Measurements from ENCODE around the gene NPHP4. TPM values are rescaled to one million over a fixed set of nuclear protein-coding genes. Genes with fewer than 3 reads are reported as not detected.

Gene NPHP4
- total and polyA plus RNA-seq, 9 of the 15 experiments (the other 6 are each of a cell fraction or from before 2014, with no cell fraction given): 0.52 to 26.2 (median 6.7) TPM

DNA sequence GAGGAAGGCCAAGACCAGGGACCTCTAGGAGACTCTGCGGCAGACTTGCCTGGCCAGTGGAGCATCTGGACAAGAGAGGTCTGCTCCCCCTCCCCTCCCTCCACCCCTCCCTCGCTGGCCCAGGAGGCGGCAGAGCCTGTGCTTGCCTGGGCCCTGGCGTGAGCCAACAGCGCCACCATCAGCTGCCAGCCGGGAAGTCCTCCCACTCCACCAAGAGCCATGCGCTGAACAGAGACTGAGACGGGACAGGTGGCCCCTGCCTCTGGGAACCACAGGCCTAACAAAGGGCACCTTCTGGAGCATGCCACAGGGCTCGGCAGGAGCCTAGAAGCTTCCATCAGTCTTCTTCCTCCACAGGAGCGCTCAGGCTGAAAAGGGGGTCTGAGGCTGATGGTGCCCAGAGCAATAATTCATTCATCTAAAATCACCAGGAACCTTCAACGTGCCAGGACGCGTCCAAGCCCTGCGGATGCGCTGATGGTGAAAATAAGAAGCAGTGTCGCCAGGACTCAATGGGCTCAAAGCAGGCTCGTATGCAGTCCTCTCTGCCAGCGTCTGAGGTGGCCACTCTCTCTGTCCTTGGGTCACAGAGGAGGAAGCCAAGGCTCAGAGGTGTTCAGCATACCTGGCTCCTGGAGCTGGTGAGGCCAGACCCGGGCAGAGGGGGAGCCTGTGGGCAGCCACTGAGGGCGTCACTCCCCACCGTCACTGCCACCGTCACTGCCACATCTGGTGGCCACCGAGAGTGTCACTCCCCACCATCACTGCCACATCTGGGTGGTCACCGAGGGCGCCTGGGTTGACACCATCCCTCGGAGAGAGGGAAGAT lies 161.2 kb downstream of the NPHP4 start (continued):
- TF ChIP-seq, protein P1, sequence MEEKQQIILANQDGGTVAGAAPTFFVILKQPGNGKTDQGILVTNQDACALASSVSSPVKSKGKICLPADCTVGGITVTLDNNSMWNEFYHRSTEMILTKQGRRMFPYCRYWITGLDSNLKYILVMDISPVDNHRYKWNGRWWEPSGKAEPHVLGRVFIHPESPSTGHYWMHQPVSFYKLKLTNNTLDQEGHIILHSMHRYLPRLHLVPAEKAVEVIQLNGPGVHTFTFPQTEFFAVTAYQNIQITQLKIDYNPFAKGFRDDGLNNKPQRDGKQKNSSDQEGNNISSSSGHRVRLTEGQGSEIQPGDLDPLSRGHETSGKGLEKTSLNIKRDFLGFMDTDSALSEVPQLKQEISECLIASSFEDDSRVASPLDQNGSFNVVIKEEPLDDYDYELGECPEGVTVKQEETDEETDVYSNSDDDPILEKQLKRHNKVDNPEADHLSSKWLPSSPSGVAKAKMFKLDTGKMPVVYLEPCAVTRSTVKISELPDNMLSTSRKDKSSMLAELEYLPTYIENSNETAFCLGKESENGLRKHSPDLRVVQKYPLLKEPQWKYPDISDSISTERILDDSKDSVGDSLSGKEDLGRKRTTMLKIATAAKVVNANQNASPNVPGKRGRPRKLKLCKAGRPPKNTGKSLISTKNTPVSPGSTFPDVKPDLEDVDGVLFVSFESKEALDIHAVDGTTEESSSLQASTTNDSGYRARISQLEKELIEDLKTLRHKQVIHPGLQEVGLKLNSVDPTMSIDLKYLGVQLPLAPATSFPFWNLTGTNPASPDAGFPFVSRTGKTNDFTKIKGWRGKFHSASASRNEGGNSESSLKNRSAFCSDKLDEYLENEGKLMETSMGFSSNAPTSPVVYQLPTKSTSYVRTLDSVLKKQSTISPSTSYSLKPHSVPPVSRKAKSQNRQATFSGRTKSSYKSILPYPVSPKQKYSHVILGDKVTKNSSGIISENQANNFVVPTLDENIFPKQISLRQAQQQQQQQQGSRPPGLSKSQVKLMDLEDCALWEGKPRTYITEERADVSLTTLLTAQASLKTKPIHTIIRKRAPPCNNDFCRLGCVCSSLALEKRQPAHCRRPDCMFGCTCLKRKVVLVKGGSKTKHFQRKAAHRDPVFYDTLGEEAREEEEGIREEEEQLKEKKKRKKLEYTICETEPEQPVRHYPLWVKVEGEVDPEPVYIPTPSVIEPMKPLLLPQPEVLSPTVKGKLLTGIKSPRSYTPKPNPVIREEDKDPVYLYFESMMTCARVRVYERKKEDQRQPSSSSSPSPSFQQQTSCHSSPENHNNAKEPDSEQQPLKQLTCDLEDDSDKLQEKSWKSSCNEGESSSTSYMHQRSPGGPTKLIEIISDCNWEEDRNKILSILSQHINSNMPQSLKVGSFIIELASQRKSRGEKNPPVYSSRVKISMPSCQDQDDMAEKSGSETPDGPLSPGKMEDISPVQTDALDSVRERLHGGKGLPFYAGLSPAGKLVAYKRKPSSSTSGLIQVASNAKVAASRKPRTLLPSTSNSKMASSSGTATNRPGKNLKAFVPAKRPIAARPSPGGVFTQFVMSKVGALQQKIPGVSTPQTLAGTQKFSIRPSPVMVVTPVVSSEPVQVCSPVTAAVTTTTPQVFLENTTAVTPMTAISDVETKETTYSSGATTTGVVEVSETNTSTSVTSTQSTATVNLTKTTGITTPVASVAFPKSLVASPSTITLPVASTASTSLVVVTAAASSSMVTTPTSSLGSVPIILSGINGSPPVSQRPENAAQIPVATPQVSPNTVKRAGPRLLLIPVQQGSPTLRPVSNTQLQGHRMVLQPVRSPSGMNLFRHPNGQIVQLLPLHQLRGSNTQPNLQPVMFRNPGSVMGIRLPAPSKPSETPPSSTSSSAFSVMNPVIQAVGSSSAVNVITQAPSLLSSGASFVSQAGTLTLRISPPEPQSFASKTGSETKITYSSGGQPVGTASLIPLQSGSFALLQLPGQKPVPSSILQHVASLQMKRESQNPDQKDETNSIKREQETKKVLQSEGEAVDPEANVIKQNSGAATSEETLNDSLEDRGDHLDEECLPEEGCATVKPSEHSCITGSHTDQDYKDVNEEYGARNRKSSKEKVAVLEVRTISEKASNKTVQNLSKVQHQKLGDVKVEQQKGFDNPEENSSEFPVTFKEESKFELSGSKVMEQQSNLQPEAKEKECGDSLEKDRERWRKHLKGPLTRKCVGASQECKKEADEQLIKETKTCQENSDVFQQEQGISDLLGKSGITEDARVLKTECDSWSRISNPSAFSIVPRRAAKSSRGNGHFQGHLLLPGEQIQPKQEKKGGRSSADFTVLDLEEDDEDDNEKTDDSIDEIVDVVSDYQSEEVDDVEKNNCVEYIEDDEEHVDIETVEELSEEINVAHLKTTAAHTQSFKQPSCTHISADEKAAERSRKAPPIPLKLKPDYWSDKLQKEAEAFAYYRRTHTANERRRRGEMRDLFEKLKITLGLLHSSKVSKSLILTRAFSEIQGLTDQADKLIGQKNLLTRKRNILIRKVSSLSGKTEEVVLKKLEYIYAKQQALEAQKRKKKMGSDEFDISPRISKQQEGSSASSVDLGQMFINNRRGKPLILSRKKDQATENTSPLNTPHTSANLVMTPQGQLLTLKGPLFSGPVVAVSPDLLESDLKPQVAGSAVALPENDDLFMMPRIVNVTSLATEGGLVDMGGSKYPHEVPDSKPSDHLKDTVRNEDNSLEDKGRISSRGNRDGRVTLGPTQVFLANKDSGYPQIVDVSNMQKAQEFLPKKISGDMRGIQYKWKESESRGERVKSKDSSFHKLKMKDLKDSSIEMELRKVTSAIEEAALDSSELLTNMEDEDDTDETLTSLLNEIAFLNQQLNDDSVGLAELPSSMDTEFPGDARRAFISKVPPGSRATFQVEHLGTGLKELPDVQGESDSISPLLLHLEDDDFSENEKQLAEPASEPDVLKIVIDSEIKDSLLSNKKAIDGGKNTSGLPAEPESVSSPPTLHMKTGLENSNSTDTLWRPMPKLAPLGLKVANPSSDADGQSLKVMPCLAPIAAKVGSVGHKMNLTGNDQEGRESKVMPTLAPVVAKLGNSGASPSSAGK (IDR thresholded peaks at IDR 0.05): no peak
- TF ChIP-seq JUND (IDR thresholded peaks at IDR 0.05; ENCODE audit: borderline replicate concordance, low read depth, low read length) (0 out of 2 replicates have a peak, but pooled peaks have one; percentile 12), JUND (tag; IDR thresholded peaks at IDR 0.05; ENCODE audit: borderline replicate concordance, low read depth, low read length) (no peak), FOXJ2 (tag; IDR thresholded peaks at IDR 0.05) (no peak), ZZZ3 (IDR thresholded peaks at IDR 0.05) (no peak), NFYB (IDR thresholded peaks at IDR 0.05; ENCODE audit: extremely low read depth, insufficient read length) (no peak), DMBX1 (CRISPR knock-in tag; IDR thresholded peaks at IDR 0.05; ENCODE audit: borderline replicate concordance) (no peak), RB1 (IDR thresholded peaks at IDR 0.05; ENCODE audit: low read depth) (0 out of 2 replicates have a peak, but pooled peaks have one; percentile 27), KDM1A (IDR thresholded peaks at IDR 0.05) (no peak; a peak in 1 of 4 replicates), EHMT2 (IDR thresholded peaks at IDR 0.05) (no peak), CREM (IDR thresholded peaks at IDR 0.05; ENCODE audit: low read depth) (0 out of 2 replicates have a peak, but pooled peaks have one; percentile 2), WHSC1 (IDR thresholded peaks at IDR 0.05; ENCODE audit: low read length) (no peak), ZNF253 (CRISPR knock-in tag; conservative IDR thresholded peaks at IDR 0.05) (no peak)
